Renal cortical epithelial cell (primary cell): ENCODE data around the gene MAP6D1. TPM values are rescaled to one million over a fixed set of nuclear protein-coding genes. Genes with fewer than 3 reads are reported as not detected.

Experiments used
- DNase-seq: peaks from one replicate; pipeline ENCODE4 v3.0.0-alpha.2; 2011; ENCODE audit warnings: low read depth
- total RNA-seq: library from RNA; depleted of rRNA; stranded (reverse); fragments of >200 nt; gene quantifications from 2 replicates; pipeline ENCODE4 v1.2.3, GENCODE V29; 2014

MAP6D1 gene
- total RNA-seq = 2.3 and 2.5 TPM in 2 replicates

DNA sequence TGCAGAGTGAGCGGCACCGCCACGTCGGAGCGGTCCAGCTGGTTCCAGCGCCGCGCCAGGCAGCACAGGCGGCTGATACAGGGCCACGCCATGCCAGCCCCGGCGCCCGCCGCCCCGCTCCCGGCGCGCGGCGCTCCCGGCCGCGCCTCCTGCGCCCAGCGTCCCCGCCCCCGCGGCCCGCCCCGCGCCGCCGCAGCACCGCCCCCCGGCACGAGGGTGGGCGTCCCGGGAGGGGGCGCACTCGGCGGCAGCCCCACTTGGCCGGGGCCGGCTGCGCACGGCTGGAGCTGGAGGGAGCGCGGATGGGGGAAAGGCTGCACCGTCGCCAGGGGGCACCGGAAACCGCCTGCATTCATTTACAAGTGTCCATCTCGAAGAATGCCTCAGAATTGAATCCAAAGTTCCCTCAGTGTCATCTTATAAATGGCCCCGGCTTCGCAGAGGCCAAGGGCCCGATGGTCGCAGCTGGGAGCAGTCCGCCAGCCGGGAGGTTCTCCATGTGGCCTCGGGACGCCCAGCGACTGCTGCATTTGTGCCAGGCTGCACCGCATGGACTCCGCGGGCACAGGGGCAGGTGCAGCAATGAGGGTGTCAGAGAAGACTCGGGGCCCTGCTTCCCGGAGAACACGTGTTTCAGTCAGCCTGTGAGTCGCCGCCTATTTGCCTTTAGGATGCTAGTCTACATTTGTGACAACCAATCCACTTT lies at the start of gene MAP6D1:
MAP6D1 (minus strand) TSS at position 122 of the 706 bp plus-strand sequence; CDS start at position 92, 30 bp downstream.
- peak; percentile 21 for DNase-seq

GRCh38 chr3:183873914-183874313 lies 48.5 kb upstream of the MAP6D1 start:
- no peak for DNase-seq

GRCh38 chr3:183871541-183871940 lies 46.2 kb upstream of the MAP6D1 start:
- no peak for DNase-seq

GRCh38 chr3:183870563-183870962 lies 45.2 kb upstream of the MAP6D1 start:
- DNase-seq = no peak

GRCh38 chr3:183868796-183869195 lies 43.4 kb upstream of the MAP6D1 start:
- no peak for DNase-seq

GRCh38 chr3:183862610-183863009 lies 37.2 kb upstream of the MAP6D1 start:
- DNase-seq = peak; percentile 85

DNA sequence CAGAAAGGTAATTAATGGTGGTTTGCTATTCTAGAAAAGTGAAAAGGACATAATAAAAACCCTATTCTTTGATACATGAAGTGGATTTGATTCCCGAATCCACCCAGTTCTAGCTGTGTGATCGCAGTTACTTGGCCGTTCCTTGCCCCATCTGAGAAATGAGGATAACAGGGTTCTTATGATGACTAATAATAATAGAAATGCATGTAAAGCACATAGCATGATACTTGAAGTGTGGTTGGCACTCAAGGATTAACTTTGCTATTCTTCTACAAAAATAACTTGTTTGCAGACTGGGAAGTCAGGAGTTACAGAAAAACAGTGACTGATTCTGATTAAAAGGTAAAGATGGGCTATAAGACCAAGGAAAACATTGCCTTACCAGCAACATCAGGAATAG lies 32.5 kb upstream of the MAP6D1 start:
- DNase-seq = no peak

GRCh38 chr3:183854318-183855035 lies 29.1 kb upstream of the MAP6D1 start:
- no peak for DNase-seq

DNA sequence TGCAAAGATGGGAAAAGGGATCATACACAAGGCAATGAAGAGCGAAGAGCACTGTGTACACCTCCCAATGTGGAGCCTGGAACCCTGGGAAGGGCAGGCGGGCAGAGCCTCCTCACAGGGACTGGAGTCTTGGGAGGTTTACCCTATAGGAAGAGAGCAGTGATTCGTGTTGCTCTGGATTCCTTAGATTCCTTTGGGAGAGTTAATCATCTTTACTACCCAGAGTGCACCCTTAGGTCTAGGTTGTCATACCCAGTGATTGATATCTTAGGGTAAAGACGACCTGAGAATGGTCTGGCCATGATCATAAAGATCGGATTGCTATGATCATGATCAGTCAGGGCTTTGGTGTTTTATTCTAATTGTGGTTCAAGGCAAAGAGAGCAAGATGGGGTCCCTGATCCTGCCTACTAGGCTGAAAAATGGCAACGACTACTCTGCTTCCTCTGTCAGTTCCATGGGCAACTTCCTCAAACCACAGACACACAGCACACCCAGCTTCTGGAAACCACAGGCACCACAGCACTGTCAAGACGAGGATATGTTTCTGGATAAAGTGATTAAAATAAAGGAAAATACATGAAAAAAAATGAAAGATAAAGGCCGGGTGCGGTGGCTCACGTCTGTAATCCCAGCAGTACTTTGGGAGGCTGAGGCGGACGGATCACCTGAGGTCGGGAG lies 20.4 kb upstream of the MAP6D1 start:
- DNase-seq = peak; percentile 25

DNA sequence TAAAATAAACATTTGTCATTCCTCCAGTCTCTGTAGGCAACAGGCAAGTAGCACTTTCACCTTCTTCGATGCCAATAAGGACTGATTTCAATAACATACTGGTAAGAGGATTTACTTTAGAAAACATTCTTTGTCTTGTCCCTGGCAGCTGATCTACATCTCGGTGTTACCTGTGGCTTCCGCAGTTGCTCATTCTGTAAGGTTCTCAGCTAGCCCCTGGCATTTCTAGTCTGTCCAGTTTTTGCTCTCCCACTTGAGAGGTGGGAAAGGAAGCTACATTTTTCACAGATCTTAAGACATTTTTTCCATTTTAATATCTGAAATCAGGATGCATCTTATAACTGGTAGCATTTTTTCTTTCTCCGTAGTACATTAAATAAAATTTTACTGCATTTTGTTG lies 19.7 kb upstream of the MAP6D1 start:
- no peak for DNase-seq

DNA sequence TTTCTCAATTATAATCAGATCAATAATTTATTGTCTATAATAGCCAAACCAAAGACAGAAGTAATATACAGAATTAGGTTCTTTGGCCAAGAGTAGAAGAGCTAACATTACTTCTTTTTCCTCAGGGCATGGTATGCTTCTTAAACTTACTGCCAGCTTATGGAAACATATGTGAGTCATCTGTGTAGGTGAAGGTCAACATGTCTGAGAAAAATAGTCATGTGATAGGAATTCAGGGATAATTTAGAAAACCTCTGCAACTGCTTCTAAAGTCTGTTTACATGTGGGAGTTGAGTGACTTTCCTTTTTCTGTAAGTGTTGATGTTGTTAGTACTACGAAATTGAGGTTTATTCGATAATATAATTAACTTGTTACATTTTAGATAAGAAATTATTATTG lies 19.2 kb upstream of the MAP6D1 start:
- peak; percentile 79 for DNase-seq

DNA sequence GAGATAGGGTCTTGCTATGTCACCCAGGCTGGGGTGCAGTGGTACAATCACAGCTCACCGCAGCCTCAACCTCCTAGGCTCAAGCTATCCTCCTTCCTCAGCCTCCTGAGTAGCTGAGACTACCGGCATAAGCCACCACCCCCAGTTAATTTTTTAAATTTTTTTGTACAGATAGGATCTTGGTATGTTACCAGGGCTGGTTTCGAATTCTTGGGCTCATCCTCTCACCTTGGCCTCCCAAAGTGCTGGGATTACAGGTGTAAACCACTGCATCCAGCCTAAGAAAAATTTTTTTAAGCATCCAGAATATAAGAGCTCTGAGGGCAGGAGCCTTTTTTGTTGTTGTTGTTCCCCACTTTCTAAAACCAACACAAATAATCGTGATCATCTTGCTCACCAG lies 14.4 kb upstream of the MAP6D1 start:
- DNase-seq = no peak

DNA sequence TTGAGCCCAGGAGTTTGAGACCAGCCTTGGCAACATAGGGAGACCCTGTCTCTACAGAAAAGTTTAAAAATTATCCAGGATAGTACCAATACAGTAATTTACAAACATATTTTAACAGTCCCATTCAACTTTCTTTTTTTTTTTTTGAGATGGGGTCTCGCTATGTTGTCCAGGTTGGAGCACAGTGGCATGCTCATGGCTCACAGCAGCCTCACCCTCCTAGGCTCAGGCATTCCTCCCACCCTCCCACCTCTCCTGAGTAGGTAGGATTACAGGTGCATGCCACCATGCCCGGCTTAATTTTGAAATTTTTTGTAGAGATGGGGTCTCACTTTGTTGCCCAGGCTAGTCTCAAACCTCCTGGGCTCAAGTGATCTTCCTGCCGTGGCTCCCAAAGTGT lies 12.5 kb upstream of the MAP6D1 start:
- no peak for DNase-seq

DNA sequence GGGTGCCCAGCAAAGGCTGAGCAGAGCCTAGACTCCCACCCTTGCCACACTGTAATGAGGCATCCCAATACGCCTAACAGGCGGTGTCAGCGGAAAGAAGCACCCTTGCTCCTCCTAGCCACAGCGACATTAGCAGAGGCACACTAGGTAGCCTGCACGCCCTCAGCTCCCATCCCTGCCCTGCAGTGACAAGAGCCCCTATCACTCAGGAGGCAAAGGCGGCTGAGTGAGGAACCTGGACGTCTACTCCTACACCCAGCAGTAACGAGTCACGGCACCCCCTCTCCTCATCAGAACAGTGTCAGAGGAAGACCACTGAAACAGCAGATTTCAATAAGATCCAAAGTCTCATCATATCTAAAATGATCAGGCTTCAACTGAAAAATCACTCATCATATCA lies 12.0 kb upstream of the MAP6D1 start:
- no peak for DNase-seq

GRCh38 chr3:183833516-183833915 lies 8.1 kb upstream of the MAP6D1 start:
- DNase-seq = no peak

- DNase-seq = no peak
Measured at GRCh38 chr3:183830187-183830586, 4.8 kb upstream of the MAP6D1 start.

- no peak for DNase-seq
Measured at GRCh38 chr3:183829466-183829865, 4.1 kb upstream of the MAP6D1 start.

- DNase-seq = no peak
Measured at GRCh38 chr3:183828538-183828870, 3.1 kb upstream of the MAP6D1 start.

GRCh38 chr3:183827809-183828537 lies 2.6 kb upstream of the MAP6D1 start:
- no peak for DNase-seq

- DNase-seq = no peak
Measured at GRCh38 chr3:183826448-183827250, 1.3 kb upstream of the MAP6D1 start.

- no peak for DNase-seq
Measured at GRCh38 chr3:183824761-183825455, 469 bp downstream of the MAP6D1 start.
